HG03060 (cell line): ENCODE measurements around the gene HECTD1.
"Not testable (repeated sequence)": the region's sequence is repeated elsewhere in the genome, so short reads cannot be mapped to it uniquely, and the experiment has no call there.

ENCODE experiments used
- ATAC-seq: cut with Tn5 transposase; IDR thresholded peaks from one replicate; pipeline ENCODE4 v1.9.1; 2021; ENCODE audit warnings: low read depth, moderate number of reproducible peaks; ENCODE audit not compliant: unreplicated experiment

The HECTD1 gene

GRCh38 chr14:31196839-31197492, 10.6 kb downstream of the HECTD1 start:
- no peak for ATAC-seq

DNA sequence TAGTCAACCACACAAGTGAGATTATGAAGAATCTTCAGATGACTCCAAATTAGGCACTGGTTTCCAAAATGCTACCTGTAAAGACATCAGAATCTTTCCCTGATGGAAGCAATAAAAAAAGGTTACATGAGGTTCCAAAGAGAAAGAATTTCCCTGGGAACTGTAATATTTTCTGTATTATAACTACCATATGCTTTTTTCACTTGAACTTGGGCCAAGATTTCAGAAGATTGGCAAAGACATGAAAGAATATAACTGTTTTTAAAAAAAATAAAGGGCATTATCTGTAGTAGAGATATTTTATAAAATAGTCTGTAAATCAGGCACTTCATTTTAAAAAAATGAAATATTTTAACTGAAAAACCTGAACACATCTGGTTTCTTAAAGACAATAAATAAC, 12.9 kb downstream of the HECTD1 start:
- ATAC-seq, result no peak

DNA sequence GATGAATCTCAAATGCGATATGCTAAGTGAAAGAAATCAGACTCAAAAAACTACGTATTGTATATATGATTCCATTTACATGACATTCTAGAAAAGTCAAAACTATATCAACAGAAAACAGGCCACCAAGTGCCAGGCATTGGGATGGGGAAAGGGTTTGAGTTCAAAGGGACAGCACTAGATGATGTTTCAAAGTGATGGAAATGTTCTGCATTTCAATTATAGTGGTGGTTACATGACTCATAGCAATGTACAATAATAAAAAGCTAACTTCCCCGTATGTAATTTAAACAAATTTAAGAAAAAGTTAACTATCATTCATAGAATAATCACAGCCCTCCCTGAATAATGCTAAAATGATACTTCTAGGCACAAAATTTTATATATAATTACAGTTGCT, 13.5 kb downstream of the HECTD1 start:
- no peak for ATAC-seq

- not testable (repeated sequence) for ATAC-seq
Observed at GRCh38 chr14:31192544-31192943, 15.0 kb downstream of the HECTD1 start.

GRCh38 chr14:31190717-31191263, 16.8 kb downstream of the HECTD1 start:
- no peak for ATAC-seq

DNA sequence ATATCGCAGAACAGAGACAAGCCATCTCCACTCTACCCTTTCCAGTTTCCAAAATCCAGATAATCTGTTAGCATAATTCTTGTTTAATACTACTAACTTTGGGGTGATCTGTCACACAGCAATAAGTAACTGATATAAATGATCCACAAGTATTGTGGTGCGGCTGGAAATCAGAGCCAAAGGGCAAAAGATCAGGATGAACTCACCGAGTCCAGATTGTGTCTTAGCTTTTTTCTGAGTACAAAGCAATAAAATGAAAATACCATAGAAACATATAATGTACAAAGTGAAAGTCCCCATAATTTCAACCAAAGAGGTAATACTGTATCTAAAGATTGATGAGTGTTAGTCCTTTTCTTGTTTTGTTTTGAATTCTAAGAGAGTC, 17.4 kb downstream of the HECTD1 start:
- no peak for ATAC-seq

GRCh38 chr14:31189346-31190218, 18.0 kb downstream of the HECTD1 start:
- no peak for ATAC-seq

DNA sequence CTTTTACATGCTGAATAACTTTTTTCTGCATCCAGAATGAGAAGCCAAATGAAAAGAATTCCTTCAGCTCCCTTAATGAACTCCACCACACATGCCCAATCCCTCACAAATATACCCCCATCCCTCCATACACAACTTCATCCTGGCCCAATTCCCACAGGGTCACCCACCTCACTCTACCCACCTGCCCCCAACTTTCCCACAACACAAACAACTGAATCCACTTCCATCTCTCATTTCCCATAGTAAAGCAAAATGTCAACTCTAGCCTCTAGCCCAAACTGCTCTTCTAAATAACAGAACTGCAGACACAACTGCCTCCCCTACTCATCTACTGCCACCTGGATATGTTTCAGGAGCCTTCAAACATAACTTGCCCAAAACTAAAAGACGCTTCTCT, 18.8 kb downstream of the HECTD1 start:
- no peak for ATAC-seq

DNA sequence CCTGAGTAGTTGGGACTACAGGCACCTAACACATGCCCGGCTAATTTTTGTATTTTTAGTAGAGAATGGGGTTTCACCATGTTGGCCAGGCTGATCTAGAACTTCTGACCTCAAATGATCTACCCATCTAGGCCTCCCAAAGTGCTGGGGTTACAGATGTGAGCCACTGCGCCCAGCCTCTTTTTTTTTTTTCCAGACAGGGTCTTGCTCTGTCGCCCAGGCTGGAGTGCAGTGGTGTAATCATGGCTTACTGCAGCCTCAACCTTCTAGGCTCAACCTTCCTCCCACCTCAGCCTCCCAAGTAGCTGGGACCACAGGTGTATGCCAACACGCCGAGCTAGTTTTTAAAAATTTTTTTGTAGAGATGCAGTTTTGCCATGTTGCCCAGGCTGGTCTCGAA, 25.6 kb downstream of the HECTD1 start:
- not testable (repeated sequence) for ATAC-seq

DNA sequence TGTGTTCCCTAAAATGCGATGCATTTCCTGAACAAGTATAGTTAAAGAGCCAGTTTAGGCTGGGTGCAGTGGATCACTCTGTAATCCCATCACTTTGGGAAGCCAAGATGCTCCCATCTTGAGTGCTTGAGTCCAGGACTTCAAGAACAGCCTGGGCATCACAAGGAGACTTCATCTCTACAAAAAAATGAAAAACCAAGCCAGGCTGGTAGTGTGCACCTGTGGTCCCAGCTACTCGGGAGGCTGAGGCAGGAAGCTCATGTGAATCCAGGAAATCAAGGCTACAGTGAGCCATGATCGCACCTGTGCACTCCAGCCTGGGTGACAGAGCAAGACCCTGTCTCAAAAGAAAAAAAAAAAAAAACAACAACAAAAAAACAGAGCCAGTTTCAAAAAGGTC, 26.3 kb downstream of the HECTD1 start:
- ATAC-seq, result no peak

DNA sequence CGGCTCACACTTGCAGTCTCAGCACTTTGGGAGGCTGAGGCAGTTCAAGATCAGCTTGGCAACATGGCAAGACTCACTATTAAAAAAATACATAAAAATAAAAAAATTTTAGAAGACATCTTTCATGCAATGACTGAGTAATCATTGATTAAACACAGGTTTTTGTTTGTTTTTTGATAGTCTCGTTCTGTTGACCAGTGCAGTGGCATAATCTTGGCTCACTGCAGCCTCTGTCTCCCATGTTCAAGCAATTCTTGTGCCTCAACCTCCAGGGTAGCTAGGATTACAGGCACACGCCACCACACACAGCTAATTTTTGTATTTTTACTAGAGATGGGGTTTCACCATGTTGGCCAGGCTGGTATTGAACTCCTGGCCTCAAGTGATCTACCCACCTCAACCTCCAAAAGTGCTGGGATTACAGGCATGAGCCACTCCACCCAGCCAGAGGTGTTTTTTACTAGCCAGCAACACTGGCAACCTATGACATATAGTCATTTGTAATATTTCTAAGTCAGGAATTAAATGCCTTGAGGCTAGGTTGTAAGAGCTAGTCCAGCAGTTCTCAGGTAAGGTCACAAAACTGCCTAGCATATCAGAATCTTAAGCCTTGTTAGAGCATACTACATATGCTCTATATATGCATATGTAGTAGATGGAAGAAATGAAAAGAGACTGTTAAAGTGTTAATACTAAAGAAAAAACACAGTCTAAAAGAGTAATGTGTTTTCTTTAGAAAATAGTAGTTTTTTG, 27.1 kb downstream of the HECTD1 start:
- no peak for ATAC-seq

DNA sequence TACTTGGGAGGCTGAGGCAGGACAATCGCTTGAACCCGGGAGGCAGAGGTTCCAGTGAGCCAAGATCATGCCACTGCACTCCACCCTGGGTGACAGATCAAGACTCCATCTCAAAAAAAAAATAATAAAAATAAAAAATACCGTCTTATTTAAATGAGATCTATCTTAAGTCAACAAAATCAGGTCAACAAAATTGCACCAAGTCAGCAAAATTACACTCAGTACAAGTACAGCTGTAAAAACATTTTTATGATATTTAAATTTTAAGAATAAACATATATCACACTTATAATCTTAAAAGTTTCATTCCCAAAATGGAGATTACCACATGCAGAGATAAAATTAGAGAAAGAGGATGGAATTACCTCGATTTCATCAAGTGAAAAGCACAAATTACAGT, 33.2 kb downstream of the HECTD1 start:
- ATAC-seq, result no peak

- ATAC-seq, result no peak
Observed at GRCh38 chr14:31173120-31173837, 34.3 kb downstream of the HECTD1 start.

- no peak for ATAC-seq
Observed at GRCh38 chr14:31172084-31172483, 35.5 kb downstream of the HECTD1 start.

- ATAC-seq, result no peak
Observed at GRCh38 chr14:31170411-31170810, 37.2 kb downstream of the HECTD1 start.

- ATAC-seq, result no peak
Observed at GRCh38 chr14:31169877-31170276, 37.7 kb downstream of the HECTD1 start.

DNA sequence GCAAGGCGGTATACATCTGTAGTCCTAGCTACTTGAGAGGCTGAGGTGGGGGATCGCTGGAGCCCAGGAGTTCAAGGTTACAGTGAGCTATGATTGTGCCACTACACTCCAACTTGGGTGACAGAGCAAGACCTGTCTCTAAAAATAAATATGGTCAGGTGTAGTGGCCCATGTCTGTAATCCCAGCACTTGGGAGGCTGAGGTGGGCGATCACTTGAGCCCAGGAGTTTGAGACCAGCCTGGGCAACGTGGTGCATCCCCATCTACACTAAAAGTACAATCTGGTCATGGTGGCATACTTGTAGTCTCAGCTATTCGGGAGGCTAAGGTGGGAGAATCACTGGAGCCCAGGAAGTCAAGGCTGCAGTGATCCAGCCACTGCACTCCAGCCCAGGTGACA, 40.6 kb downstream of the HECTD1 start:
- no peak for ATAC-seq

DNA sequence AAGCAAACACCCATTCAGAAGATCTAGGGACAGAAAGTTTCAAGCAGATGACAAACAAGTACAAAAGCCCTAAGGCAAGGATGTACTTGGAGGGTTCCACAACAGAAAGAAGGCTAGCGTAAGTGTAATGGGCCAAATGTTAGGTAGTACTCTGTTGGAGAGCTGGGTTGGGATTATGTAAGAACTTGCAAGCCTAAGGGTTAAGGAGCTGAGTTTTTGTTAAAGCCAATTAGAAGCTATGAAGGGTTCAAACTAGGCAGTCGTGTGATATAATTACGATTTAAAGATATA, 41.4 kb downstream of the HECTD1 start:
- no peak for ATAC-seq

DNA sequence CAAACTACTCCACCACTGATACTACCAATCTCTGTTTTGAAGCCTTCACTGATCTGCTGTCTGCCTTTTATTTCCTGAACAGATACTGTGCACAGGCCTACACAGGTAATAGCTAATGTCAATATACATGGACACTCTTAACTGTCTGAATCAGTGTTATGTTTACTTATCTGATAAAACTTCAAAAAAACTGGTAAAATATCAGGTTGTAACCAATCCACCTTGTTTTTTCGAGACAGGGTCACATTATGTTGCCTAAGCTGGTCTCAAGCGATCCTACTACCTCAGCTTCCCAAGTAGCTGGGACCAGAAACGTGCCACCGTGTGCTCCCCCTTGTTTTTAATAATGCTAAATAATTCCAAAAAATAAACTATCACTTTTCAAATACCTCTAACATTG, 43.5 kb downstream of the HECTD1 start:
- no peak for ATAC-seq

DNA sequence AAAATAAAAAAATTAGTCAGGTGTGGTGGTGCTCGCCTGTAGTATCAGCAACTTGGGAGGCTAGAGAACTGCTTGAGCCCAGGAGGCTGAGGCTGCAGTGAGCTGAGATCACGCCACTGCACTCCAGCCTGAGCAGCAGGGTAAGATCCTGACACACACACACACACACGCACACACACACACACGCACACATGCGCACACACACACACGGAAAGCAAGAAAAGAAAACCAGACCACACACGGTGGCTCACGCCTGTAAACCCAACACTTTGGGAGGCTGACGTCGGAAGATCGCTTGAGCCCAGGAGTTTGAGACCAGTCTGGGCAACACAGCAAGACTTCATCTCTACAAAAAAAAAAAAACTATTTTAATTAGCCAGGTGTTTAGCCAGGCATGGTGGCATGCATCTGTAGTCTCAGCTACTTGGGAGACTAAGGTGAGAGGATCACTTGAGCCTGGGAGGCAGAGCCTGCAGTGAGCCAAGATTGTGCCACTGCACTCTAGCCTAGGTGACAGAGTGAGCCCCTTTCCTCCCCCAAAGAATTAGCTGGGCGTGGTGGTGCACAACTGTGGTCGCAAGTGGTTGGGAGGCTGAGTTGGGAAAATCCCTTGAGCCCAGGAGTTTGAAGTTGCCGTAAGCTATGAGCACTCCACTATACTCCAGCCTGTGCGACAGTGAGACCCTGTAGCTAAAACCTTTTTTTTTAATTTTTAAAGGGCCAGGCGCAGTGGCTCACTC, 44.5 kb downstream of the HECTD1 start:
- no peak for ATAC-seq
